CD8-positive, alpha-beta memory T cell (primary cell): ENCODE measurements around the gene RASL10A. TPM values are rescaled to one million over a fixed set of nuclear protein-coding genes. Genes with fewer than 3 reads are reported as not detected.
"Not testable (repeated sequence)": the region's sequence is repeated elsewhere in the genome, so short reads cannot be mapped to it uniquely, and the experiment has no call there.

Experiments used
- CTCF ChIA-PET: fragments of 350-600 bp; sonication (Branson Sonifier 250); formaldehyde crosslinking; loops from one replicate; lab custom pipeline; 2021; ENCODE audit warnings: antibody characterized with exemption; lab: Charles Lee
- POLR2A ChIA-PET: fragments of 350-600 bp; sonication (Branson Sonifier 250); formaldehyde crosslinking; loops from one replicate; lab custom pipeline; 2021; ENCODE audit warnings: antibody characterized with exemption; lab: Charles Lee
- DNase-seq, 5 donors: peaks; one replicate each; pipeline versions ENCODE4 v3.0.0 to v3.0.0-alpha.2; 2020 to 2022; ENCODE audit warnings: mixed read lengths in 1 of 5
- H3K27ac ChIP-seq: one replicate; pipeline ENCODE4 v1.7.0; 2013; ENCODE audit warnings: low read depth, mild to moderate bottlenecking, low read length, moderate library complexity
- H3K27me3 ChIP-seq: 2 replicates; pipeline ENCODE4 v1.7.0; 2013; ENCODE audit warnings: low read length, mild to moderate bottlenecking; ENCODE audit not compliant: insufficient read depth, poor library complexity, severe bottlenecking
- H3K36me3 ChIP-seq: 2 replicates; pipeline ENCODE4 v1.7.0; 2013; ENCODE audit warnings: mild to moderate bottlenecking, low read length, moderate library complexity; ENCODE audit not compliant: insufficient read depth
- H3K4me1 ChIP-seq: 2 replicates; pipeline ENCODE4 v1.7.0; 2013; ENCODE audit warnings: mild to moderate bottlenecking, low read length, moderate library complexity; ENCODE audit not compliant: insufficient read depth
- H3K4me3 ChIP-seq: 2 replicates; pipeline ENCODE4 v1.7.0; 2013; ENCODE audit warnings: mild to moderate bottlenecking, low read length
- H3K9me3 ChIP-seq: 2 replicates; pipeline ENCODE4 v1.7.0; 2013; ENCODE audit warnings: mild to moderate bottlenecking, low read length
- H3K27ac Mint-ChIP-seq, 8 donors: one replicate each; pipeline ENCODE4 v1.8.0; 2020 to 2021; ENCODE audit warnings: mixed read lengths in 8 of 8, mild to moderate bottlenecking in 6 of 8, inconsistent platforms in 3 of 8, moderate library complexity in 3 of 8
- H3K27me3 Mint-ChIP-seq, 2 donors: one replicate each; pipeline ENCODE4 v1.8.0; 2020 to 2021; ENCODE audit warnings: mixed read lengths in 2 of 2, mild to moderate bottlenecking in 1 of 2, moderate library complexity in 1 of 2
- H3K36me3 Mint-ChIP-seq, 3 donors: one replicate each; pipeline ENCODE4 v1.8.0; 2020 to 2021; ENCODE audit warnings: mixed read lengths in 3 of 3, inconsistent platforms in 1 of 3, mild to moderate bottlenecking in 1 of 3
- H3K4me1 Mint-ChIP-seq, 3 donors: one replicate each; pipeline ENCODE4 v1.8.0; 2020 to 2021; ENCODE audit warnings: mixed read lengths in 3 of 3, inconsistent platforms in 1 of 3, mild to moderate bottlenecking in 1 of 3
- H3K4me3 Mint-ChIP-seq, 7 donors: one replicate each; pipeline ENCODE4 v1.8.0; 2020 to 2021; ENCODE audit warnings: mixed read lengths in 7 of 7, mild to moderate bottlenecking in 6 of 7, moderate library complexity in 4 of 7, inconsistent platforms in 2 of 7
- H3K9me3 Mint-ChIP-seq, 5 donors: one replicate each; pipeline ENCODE4 v1.8.0; 2020 to 2022; ENCODE audit warnings: mixed read lengths in 5 of 5, mild to moderate bottlenecking in 3 of 5, moderate library complexity in 2 of 5, inconsistent platforms in 1 of 5
- polyA plus RNA-seq: library from polyadenylated mRNA; unstranded; fragments of 300-500 nt; fragmentation: Illumina TruSeq; gene quantifications from one replicate; pipeline ENCODE4 v1.2.3, GENCODE V29; 2021
- total RNA-seq, 2 experiments: library from RNA; stranded (reverse); gene quantifications; one replicate each; pipeline ENCODE4 v1.2.3, GENCODE V29; 2021

RASL10A gene, protein sequence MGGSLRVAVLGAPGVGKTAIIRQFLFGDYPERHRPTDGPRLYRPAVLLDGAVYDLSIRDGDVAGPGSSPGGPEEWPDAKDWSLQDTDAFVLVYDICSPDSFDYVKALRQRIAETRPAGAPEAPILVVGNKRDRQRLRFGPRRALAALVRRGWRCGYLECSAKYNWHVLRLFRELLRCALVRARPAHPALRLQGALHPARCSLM
- total RNA-seq (not detected), polyA plus RNA-seq (not detected)

GRCh38 chr22:29315286-29316140 is at the start of gene RASL10A:
Gene RASL10A (minus strand): TSS chr22:29315697. CDS start chr22:29315246, 451 bp downstream.
- no peak for DNase-seq
- POLR2A ChIA-PET = no interaction called here
- H3K27me3 Mint-ChIP-seq = peaks cover 24 to 42% of the 10 kb centered on the region in 2 donors
- peak within 1 kb of the TSS in 1 of 8 donors; percentile 58 for H3K27ac Mint-ChIP-seq
- peaks cover 13 to 34% (median 15%) of the 10 kb centered on the region in 3 donors for H3K4me1 Mint-ChIP-seq
- no peaks in the 10 kb centered on the region for H3K36me3 ChIP-seq
- H3K4me3 Mint-ChIP-seq = peak within 1 kb of the TSS; percentile 35 to 78 (median 63)
- H3K36me3 Mint-ChIP-seq = no peaks in the 10 kb centered on the region
- CTCF ChIA-PET = no interaction called here
- H3K4me1 ChIP-seq = peaks cover 11% of the 10 kb centered on the region
- peaks cover 18% of the 10 kb centered on the region for H3K27me3 ChIP-seq
- no peaks in the 10 kb centered on the region for H3K9me3 Mint-ChIP-seq
- H3K4me3 ChIP-seq = no peak within 1 kb of the TSS
- H3K9me3 ChIP-seq = no peaks in the 10 kb centered on the region
- H3K27ac ChIP-seq = no peak within 1 kb of the TSS

GRCh38 chr22:29359469-29359868 is 44.0 kb upstream of the RASL10A start:
- H3K27ac ChIP-seq = no peak overlapping the region
- peaks cover 21% of the 10 kb centered on the region for H3K36me3 ChIP-seq
- H3K4me1 Mint-ChIP-seq = no peaks in the 10 kb centered on the region
- H3K4me3 ChIP-seq = no peak overlapping the region
- no peak overlapping the region for H3K4me3 Mint-ChIP-seq
- H3K27ac Mint-ChIP-seq = no peak overlapping the region
- POLR2A ChIA-PET = no interaction called here
- DNase-seq = no peak
- H3K36me3 Mint-ChIP-seq = peaks cover 3 to 80% (median 19%) of the 10 kb centered on the region in 3 donors
- H3K9me3 Mint-ChIP-seq = no peaks in the 10 kb centered on the region
- CTCF ChIA-PET = no interaction called here
- no peaks in the 10 kb centered on the region for H3K9me3 ChIP-seq
- no peaks in the 10 kb centered on the region for H3K27me3 Mint-ChIP-seq
- H3K4me1 ChIP-seq = no peaks in the 10 kb centered on the region
- no peaks in the 10 kb centered on the region for H3K27me3 ChIP-seq

DNA sequence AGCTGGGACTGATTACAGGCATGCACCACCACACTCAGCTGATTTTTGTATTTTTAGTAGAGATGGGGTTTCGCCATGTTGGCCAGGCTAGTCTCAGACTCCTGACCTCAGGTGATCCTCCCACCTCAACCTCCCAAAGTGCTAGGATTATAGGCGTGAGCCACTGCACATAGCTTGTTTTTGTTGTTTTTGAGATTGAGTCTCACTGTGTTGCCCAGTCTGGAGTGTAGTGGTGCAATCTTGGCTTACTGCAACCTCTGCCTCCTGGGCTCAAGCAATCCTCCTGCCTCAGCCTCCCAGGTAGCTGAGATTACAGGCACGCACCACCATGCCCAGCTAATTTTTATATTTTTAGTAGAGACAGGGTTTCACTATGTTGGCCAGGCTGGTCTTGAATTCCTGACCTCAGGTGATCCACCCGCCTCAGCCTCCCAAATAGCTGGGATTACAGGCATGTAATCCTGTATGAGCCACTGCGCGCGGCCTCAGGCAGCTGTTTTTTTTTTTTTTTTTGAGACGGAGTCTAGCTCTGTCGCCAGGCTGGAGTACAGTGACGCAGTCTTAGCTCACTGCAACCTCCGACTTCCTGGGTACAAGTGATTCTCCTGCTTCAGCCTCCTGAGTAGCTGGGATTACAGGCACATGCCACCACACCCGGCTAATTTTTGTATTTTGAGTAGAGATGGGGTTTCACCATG is 41.8 kb upstream of the RASL10A start:
- H3K4me3 ChIP-seq, H3K27me3 ChIP-seq, H3K9me3 Mint-ChIP-seq, POLR2A ChIA-PET, H3K4me3 Mint-ChIP-seq, H3K27ac Mint-ChIP-seq, H3K27ac ChIP-seq, H3K4me1 ChIP-seq, H3K4me1 Mint-ChIP-seq, DNase-seq, H3K27me3 Mint-ChIP-seq, CTCF ChIA-PET, H3K9me3 ChIP-seq: not testable (repeated sequence)
- H3K36me3 ChIP-seq = peaks cover 29% of the 10 kb centered on the region
- peaks cover 4 to 90% (median 21%) of the 10 kb centered on the region in 3 donors for H3K36me3 Mint-ChIP-seq

- Histone ChIP-seq H3K9me3 (no peaks in the 10 kb centered on the region), H3K27ac (no peak overlapping the region), H3K4me1 (no peaks in the 10 kb centered on the region), H3K4me3 (no peak overlapping the region), H3K27me3 (no peaks in the 10 kb centered on the region), H3K36me3 (peaks cover 50% of the 10 kb centered on the region)
- no peaks in the 10 kb centered on the region for H3K4me1 Mint-ChIP-seq
- no peak overlapping the region for H3K4me3 Mint-ChIP-seq
- ChIA-PET CTCF (no interaction called here), POLR2A (no interaction called here)
- H3K36me3 Mint-ChIP-seq = peaks cover 4 to 95% (median 16%) of the 10 kb centered on the region in 3 donors
- no peaks in the 10 kb centered on the region for H3K9me3 Mint-ChIP-seq
- no peak overlapping the region for H3K27ac Mint-ChIP-seq
- DNase-seq = no peak
- H3K27me3 Mint-ChIP-seq = no peaks in the 10 kb centered on the region
Measured at GRCh38 chr22:29353860-29354259, 38.4 kb upstream of the RASL10A start.

DNA sequence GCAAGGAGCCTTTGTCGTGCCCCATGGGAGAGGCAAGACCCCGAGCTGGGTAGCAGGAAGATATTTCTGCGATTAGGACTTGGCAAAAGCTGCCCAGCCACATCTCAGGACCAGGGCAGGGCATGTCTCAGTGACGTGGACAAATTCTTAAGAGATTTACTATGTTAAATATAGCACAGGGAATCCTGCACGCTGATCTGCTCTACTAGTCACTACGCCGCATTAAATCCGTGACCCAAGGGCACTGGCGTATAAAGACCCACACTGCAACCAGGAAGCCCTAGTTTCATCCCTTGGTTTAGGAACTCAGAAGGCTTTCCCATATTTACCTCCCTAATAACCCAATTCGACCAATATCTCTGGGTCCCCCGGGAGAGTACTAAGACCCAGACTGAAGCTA is 37.8 kb upstream of the RASL10A start:
- no peaks in the 10 kb centered on the region for H3K4me1 Mint-ChIP-seq
- no peaks in the 10 kb centered on the region for H3K27me3 Mint-ChIP-seq
- H3K36me3 Mint-ChIP-seq = peaks cover 4 to 95% (median 18%) of the 10 kb centered on the region in 3 donors
- no peaks in the 10 kb centered on the region for H3K9me3 Mint-ChIP-seq
- Histone ChIP-seq H3K36me3 (peaks cover 53% of the 10 kb centered on the region), H3K4me1 (no peaks in the 10 kb centered on the region), H3K9me3 (no peaks in the 10 kb centered on the region), H3K4me3 (no peak overlapping the region), H3K27me3 (no peaks in the 10 kb centered on the region), H3K27ac (no peak overlapping the region)
- no peak for DNase-seq
- ChIA-PET POLR2A (no interaction called here), CTCF (no interaction called here)
- no peak overlapping the region for H3K27ac Mint-ChIP-seq
- no peak overlapping the region for H3K4me3 Mint-ChIP-seq

- Histone ChIP-seq H3K4me3 (no peak overlapping the region), H3K27ac (no peak overlapping the region), H3K9me3 (no peaks in the 10 kb centered on the region), H3K4me1 (no peaks in the 10 kb centered on the region), H3K36me3 (peaks cover 51% of the 10 kb centered on the region), H3K27me3 (no peaks in the 10 kb centered on the region)
- ChIA-PET CTCF (no interaction called here), POLR2A (no interaction called here)
- Mint-ChIP-seq H3K4me1 (no peaks in the 10 kb centered on the region), H3K27me3 (no peaks in the 10 kb centered on the region), H3K27ac (no peak overlapping the region), H3K36me3 (peaks cover 4 to 95% (median 16%) of the 10 kb centered on the region in 3 donors), H3K4me3 (no peak overlapping the region), H3K9me3 (no peaks in the 10 kb centered on the region)
- no peak for DNase-seq
Measured at GRCh38 chr22:29352778-29353177, 37.3 kb upstream of the RASL10A start.

- no peaks in the 10 kb centered on the region for H3K9me3 Mint-ChIP-seq
- POLR2A ChIA-PET = no interaction called here
- peak overlapping the region in 1 of 8 donors; percentile 60 for H3K27ac Mint-ChIP-seq
- no peaks in the 10 kb centered on the region for H3K4me1 ChIP-seq
- H3K27me3 ChIP-seq = no peaks in the 10 kb centered on the region
- H3K36me3 ChIP-seq = peaks cover 55% of the 10 kb centered on the region
- CTCF ChIA-PET = no interaction called here
- no peaks in the 10 kb centered on the region for H3K27me3 Mint-ChIP-seq
- H3K9me3 ChIP-seq = no peaks in the 10 kb centered on the region
- no peak overlapping the region for H3K4me3 Mint-ChIP-seq
- DNase-seq = no peak
- H3K27ac ChIP-seq = no peak overlapping the region
- no peaks in the 10 kb centered on the region for H3K4me1 Mint-ChIP-seq
- H3K4me3 ChIP-seq = no peak overlapping the region
- peaks cover 4 to 100% (median 17%) of the 10 kb centered on the region in 3 donors for H3K36me3 Mint-ChIP-seq
Measured at GRCh38 chr22:29351891-29352290, 36.4 kb upstream of the RASL10A start.

DNA sequence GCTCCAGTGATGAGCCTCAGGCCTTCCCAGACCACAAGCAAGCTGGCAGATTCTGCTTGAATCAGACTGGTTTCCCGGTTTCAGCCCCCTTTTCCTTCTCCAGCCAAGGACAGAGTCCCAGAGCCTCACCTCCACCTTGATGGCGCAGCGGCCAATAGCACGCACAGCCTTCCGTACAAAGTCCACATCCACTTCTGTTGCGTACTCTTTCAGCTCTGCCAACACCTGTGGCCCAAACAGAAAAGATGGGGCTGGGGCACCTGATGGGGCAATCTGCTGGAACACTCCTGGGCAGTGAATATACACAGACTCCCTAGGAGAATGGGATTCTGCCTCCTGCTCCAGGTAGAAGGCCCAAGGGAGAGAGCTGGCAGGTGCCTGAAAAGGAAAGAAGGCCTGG is 35.5 kb upstream of the RASL10A start:
- Mint-ChIP-seq H3K4me3 (no peak overlapping the region), H3K9me3 (no peaks in the 10 kb centered on the region), H3K4me1 (no peaks in the 10 kb centered on the region), H3K27me3 (no peaks in the 10 kb centered on the region), H3K36me3 (peaks cover 4 to 100% (median 17%) of the 10 kb centered on the region in 3 donors), H3K27ac (no peak overlapping the region)
- Histone ChIP-seq H3K27ac (no peak overlapping the region), H3K4me3 (no peak overlapping the region), H3K9me3 (no peaks in the 10 kb centered on the region), H3K27me3 (no peaks in the 10 kb centered on the region), H3K36me3 (peaks cover 53% of the 10 kb centered on the region), H3K4me1 (no peaks in the 10 kb centered on the region)
- DNase-seq = no peak
- ChIA-PET CTCF (no interaction called here), POLR2A (interaction anchor here (0.5 kb wide), 1 partner anchor 330 kb away, joined by 4 read pairs; no protein-coding TSS in a partner anchor)
